Endometrial microvascular endothelial cells (primary cell): ENCODE measurements around the gene PSMC5. TPM values are rescaled to one million over a fixed set of nuclear protein-coding genes. Genes with fewer than 3 reads are reported as not detected.
"Not testable (repeated sequence)": the region's sequence is repeated elsewhere in the genome, so short reads cannot be mapped to it uniquely, and the experiment has no call there.

Experiments
- in situ Hi-C: cut with HindIII; loops from 2 replicates; pipeline ENCODE4 v1.10.0; 2017; ENCODE audit warnings: low sequenced_read_pairs, low pct_unique_long_range_greater_than_20kb; ENCODE audit errors: inconsistent ontology term
- total RNA-seq: library from RNA; depleted of rRNA; stranded (reverse); fragments of >200 nt; gene quantifications from one replicate; pipeline ENCODE4 v1.2.3, GENCODE V29; 2015; ENCODE audit errors: inconsistent ontology term

PSMC5 gene
- total RNA-seq, 1 donor from 2014 or later: 89.9 TPM

DNA sequence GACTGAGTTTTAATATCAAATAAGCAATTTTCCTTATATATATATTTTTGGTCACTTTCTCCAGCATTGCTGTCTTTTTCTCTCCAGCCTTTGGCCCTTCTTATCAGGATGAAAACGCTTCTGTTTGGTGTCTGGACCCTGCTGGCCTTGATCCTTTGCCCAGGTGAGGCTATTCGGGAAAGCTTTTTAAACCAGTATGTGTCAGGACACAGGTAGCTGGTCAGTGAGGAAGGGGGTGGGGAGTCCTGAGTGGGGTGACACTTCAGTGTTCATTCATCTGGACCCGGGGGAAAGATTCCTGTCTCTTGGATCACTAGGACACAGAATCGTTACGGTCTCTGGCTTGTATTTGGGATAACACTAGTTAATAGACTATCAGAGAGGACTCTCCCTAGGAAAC, 27.5 kb downstream of the PSMC5 start:
- in situ Hi-C loops: no loop called here

DNA sequence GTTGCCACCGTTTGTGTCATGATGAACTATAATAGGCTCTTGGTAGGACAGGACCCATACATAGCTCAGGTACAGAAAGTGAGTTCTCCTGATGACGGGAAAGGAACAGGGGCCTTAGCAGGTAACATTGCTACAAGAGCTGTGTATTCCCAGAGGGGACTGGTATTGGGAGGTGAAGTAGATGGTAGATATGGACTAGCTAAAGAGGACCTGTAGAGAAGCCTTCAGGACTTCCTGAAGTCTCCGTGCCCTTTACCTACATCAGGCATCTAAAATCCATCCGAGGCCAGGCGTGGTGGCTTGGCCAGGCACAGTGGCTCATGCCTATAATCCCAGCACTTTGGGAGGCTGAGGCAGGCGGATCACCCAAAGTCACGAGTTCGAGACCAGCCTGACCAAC, 28.0 kb downstream of the PSMC5 start:
- in situ Hi-C loops: no loop called here

DNA sequence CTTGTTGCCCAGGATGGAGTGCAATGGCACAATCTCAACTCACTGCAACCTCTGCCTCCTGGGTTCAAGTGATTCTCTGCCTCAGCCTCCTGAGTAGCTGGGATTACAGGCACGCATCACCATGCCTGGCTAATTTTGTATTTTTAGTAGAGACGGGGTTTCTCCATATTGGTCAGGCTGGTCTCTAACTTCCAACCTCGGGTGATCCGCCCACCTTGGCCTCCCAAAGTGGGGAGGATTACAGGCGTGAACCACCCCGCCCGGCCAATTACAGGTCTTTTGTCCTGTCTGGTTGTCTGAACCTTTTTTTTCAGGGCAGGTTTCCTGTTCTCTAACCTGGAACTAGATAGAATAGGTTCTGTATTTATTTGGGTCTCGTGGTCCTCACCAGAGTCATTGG, 29.2 kb downstream of the PSMC5 start:
- in situ Hi-C loops: not testable (repeated sequence)

DNA sequence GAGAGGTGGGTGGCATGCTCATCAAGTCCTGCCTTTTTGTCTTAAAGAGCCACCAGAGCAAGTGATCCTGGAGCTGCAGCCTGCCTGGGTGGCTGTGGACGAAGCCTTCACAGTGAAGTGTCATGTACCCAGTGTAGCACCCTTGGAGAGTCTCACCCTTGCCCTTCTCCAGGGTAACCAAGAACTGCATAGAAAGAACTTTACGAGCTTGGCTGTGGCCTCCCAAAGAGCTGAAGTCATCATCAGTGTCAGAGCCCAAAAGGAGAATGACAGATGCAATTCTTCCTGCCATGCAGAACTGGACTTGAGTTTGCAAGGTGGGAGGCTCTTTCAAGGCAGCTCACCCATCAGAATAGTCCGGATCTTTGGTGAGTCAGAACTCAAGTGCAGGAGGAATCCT, 32.0 kb downstream of the PSMC5 start:
- in situ Hi-C loops: no loop called here

DNA sequence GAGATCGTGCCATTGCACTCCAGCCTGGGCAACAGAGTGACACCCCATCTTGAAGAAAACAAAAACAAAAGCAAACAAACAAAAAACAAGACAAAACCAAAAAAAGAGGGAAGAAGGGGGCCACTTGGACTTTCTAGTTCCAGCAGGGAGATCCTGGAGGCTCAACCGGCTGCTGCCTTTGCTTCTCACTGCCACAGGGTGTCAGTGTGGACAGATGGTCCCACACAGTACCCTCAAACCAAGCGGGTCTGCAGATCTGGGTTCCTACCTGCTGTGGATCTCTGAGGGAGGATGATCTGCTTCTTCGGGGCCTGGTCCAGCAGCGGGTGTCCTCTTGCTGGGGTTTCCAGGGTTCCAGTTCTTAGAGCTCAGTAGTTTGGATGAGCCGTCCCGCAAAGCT, 39.4 kb downstream of the PSMC5 start:
- in situ Hi-C loops: not testable (repeated sequence)

DNA sequence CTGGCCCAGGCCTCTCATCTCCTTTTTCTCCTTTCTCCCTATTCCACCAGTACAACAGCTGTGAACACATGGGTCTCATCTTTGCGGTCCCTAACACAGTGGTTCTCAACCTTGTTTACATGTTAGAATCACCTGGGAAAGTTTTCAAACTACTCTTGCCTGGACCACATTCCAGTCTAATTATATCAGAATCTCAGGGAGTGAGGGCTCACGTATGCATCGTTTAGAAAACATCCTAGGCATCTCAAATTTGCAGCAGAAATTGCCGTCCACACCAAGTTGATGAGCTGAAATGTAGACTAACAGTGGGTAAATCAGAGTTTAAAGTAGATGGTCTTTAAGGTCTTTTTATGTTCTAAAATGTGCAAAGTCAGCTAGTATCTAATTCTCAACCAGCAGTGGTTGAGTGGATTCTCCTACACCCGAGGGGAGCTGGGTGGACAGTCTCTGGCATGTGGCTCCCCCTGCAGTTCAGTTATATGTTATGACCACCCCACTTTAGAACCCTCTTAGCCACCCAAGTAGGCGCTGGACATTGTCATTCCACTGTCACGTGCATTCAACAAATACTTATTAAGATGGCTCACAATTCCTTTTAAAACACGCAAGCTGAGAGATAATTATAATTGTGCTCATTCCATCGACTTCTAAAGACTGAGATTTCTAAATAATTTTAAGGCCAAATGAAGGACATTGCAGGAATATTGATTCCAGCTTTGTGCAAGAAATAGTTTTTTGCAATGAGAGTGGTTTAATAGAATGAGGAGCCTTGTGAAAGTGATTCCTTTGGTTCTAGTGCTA, 42.5 kb downstream of the PSMC5 start:
- in situ Hi-C loops: not testable (repeated sequence)

DNA sequence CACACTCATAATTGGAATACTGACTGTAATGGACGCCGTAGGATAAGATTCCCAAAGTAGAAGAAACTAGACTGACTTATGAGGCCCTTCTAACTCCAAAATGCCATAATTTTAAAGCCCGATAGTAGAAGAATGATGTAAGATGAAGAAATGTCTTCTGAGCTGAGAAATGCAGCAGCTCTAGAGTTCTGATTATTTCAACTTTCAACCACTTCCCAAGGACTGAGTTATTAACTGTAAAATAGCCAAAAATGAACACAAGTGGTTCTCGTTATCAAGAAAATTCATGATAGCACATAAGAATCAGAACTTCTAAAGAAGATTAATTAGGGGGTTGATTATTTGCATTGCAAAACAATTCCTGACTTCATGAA, 43.0 kb downstream of the PSMC5 start:
- in situ Hi-C loops: not testable (repeated sequence)

DNA sequence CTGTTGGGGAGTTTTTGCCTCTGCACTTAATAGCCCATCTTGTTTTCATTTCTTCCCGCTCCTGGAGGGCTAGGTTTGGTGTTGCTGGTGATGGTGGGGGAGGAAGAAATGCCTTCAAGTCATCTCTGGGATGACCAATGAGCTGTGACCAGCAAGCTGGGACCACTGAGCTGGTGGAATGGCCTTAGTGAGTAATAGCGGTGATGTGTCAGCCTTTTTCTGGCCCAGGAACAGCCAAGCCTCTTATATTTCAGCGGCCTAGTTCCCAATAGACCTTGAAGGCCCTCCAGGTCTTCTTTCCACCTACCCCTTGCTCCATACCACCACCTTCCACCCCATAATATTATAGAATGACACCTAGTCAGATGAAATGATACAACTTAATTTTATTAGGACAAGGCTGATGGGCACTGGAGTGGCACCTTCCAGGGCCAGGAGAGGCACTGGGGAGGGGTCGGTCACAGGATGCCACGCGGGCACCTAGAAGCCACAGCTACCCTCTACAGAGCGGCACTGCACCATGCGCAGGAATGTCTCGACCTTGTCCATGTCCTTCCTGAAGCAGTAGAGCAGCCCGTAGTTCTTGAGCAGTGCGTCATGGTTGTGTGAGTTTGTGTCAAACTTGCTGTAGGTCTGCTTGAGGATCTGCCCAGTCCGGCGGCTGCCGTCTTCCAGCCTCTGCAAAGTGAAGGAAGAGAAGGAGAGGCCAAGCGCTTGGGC, 44.6 kb downstream of the PSMC5 start:
- in situ Hi-C loops: not testable (repeated sequence)

DNA sequence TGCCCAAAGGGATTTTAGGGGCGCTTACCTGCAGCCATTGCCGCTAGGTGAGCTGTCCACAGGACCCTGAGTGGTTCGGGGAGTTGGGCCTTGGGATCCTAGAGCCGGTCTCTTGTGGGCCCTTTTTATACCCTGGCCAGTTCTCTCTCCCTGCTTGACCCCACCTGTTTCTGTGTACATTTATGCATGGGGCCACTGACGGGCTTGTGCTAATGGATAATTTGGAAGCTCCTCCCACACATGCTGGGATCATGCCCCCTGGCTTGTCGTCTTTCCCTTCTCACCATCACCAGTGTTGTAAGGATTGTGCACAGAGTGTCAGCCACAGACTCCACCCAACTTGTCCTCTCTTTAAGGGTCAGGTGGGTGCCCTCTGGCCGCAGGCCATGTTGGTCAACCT, 46.3 kb downstream of the PSMC5 start, which contains the start of gene CSH2:
Gene CSH2, minus strand, starts transcription at position 101 of the 400 bp plus-strand sequence. Its CDS starts 63 bp downstream, at position 38.
- in situ Hi-C loops: not testable (repeated sequence)

DNA sequence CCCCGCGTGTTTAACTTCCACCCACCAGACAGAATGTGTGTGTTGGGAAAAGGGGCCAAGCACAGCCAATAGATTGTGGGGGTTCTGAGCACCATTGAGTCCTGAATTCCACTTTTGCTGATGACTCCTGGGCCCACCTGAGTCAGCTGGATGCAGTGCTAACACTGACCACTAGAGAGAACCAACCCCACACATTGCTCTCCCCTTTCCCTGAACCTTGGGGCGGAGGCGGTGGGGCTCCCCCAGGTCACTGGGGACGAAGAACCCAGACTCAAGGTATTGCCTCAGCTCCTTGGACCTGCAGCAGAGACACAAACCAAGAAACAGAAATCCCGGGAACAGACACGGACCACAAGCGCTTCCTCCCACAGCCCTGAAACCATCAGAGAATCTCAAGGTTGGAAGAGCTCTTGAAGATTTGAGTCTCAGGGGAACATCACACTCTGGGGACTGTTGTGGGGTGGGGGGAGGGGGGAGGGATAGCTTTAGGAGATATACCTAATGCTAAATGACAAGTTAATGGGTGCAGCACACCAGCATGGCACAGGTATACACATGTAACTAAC, 46.9 kb downstream of the PSMC5 start:
- in situ Hi-C loops: not testable (repeated sequence)

DNA sequence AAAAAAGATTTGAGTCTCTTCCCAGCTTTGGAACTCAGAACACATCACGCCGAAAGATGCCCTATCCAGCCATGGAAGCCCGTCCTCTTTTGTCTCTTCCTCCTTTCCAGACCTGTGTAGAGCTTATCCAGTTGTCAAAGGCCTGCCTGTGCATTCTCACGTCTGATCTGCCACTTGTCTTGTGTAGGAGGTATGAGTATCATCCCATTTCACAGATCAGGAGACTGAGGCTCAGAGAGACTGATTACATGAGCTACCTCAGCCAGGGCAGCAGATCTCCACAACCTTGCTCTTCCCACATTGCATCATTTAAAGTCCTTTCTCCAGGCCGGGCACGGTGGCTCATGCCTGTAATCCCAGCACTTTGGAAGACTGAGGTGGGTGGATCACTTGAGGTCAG, 47.5 kb downstream of the PSMC5 start:
- in situ Hi-C loops: not testable (repeated sequence)

DNA sequence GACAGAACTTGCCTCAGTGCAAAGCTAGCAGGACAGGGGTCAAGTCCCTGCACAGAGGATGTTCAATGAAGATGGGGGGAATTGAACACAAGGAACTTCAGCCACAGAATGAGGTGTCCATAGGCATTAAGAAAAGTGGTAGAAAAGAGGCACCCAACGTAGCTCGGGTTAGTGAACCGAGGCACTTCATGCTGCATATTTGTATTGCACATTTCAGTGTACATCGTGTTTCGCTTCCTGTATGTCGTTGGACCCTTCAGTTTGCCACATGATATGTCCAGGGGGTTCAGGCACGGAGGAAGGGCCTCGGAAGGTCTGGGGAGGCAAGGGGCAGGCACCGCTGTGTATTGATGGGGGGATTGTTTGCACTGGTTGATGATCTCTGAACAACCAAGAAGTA, 51.2 kb downstream of the PSMC5 start:
- in situ Hi-C loops: not testable (repeated sequence)

DNA sequence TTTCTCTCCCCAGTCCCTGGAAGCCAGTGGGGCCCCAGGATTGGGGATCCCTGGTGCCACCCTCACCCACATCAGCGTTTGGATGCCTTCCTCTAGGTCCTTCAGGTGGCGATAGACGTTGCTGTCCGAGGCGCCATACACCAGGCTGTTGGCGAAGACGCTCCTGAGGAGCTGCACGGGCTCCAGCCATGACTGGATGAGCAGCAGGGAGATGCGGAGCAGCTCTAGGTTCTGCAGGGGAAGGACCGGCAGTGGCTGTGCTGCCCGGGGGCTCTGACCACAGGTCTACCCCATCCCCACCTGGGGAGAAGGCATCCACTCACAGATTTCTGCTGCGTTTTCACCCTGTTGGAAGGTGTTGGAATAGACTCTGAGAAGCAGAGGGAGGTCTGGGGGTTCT, 53.5 kb downstream of the PSMC5 start:
- in situ Hi-C loops: no loop called here

DNA sequence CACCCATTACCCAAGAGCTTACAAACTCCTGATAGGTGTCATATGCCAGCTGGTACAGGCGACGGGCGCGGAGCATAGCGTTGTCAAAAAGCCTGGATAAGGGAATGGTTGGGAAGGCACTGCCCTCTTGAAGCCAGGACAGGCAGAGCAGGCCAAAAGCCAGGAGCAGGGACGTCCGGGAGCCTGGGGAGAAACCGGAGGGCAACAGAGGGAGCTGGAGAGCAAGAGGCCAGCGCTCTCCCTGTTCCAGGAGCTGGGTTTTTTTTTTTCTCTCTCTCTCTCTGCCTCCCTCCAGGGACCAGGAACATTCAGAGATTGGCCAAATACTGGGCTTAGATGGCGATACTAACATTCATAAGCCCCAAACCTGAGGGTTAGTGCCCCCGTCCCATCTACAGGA, 54.1 kb downstream of the PSMC5 start:
- in situ Hi-C loops: not testable (repeated sequence)

Other genes with a start within 250 kb of the PSMC5 start
- gene TACO1, start 226.5 kb upstream of the PSMC5 start, total RNA-seq: 36.2 TPM
- 52.6 TPM for gene MAP3K3, start 205.0 kb upstream of the PSMC5 start, total RNA-seq
- 14.8 TPM for gene LIMD2, start 127.3 kb upstream of the PSMC5 start, total RNA-seq
- gene STRADA, start 85.6 kb upstream of the PSMC5 start, total RNA-seq: 39.5 TPM
- gene CCDC47, start 53.8 kb upstream of the PSMC5 start, total RNA-seq: 48.7 TPM
- 42.6 TPM for gene DDX42, start 53.3 kb upstream of the PSMC5 start, total RNA-seq
- 55.8 TPM for gene FTSJ3, start 232 bp downstream of the PSMC5 start, total RNA-seq
- gene SMARCD2, start 15.3 kb downstream of the PSMC5 start, total RNA-seq: 81.4 TPM
- gene CSH2, start 46.2 kb downstream of the PSMC5 start, total RNA-seq: not detected
- not detected for gene GH2, start 54.5 kb downstream of the PSMC5 start, total RNA-seq
- gene CSH1, start 69.1 kb downstream of the PSMC5 start, total RNA-seq: not detected
- gene CSHL1, start 83.8 kb downstream of the PSMC5 start, total RNA-seq: not detected
- not detected for gene GH1, start 91.4 kb downstream of the PSMC5 start, total RNA-seq
- 0.93 TPM for gene CD79B, start 104.9 kb downstream of the PSMC5 start, total RNA-seq
- gene SCN4A, start 145.5 kb downstream of the PSMC5 start, total RNA-seq: not detected
- not detected for gene PRR29, start 170.9 kb downstream of the PSMC5 start, total RNA-seq
- gene ICAM2, start 193.2 kb downstream of the PSMC5 start, total RNA-seq: 1,904 TPM